SU-DHL-6 (cell line): Measurements from ENCODE around the gene AHRR.

Experiments used
- H2AFZ ChIP-seq: fragments of 200-600 bp; sonication (generic); 2 replicates; pipeline ENCODE4 v1.6.1; 2014; ENCODE audit warnings: low read depth, mild to moderate bottlenecking, moderate library complexity, mixed read lengths, antibody characterized with exemption, low read length; ENCODE audit not compliant: severe bottlenecking
- H3F3A ChIP-seq: fragments of 200-600 bp; shearing (Covaris generic); 2 replicates; pipeline ENCODE4 v1.6.0; 2016; ENCODE audit warnings: antibody characterized with exemption, mild to moderate bottlenecking; ENCODE audit not compliant: insufficient read depth
- H3K27ac ChIP-seq: fragments of 200-600 bp; sonication (generic); 2 replicates; pipeline ENCODE4 v1.5.1; 2016; ENCODE audit warnings: low read depth, mild to moderate bottlenecking, low read length, moderate library complexity, mixed read lengths
- H3K27me3 ChIP-seq: fragments of 200-600 bp; sonication (generic), shearing (Covaris generic); 2 replicates; pipeline ENCODE4 v1.6.0; 2014; ENCODE audit warnings: mild to moderate bottlenecking, low read length
- H3K36me3 ChIP-seq: fragments of 200-600 bp; sonication (generic); 2 replicates; pipeline ENCODE4 v1.6.1; 2014; ENCODE audit warnings: mild to moderate bottlenecking, low read length, mixed read lengths
- H3K4me2 ChIP-seq: fragments of 300-600, 200-600 bp; shearing (Covaris generic), sonication (generic); 2 replicates; pipeline ENCODE4 v1.6.0; 2014; ENCODE audit warnings: low read length, low read depth, mild to moderate bottlenecking; ENCODE audit not compliant: poor library complexity, severe bottlenecking
- H3K4me3 ChIP-seq: fragments of 200-600 bp; sonication (generic); 2 replicates; pipeline ENCODE4 v1.5.1; 2014; ENCODE audit warnings: antibody characterized with exemption, low read length, mild to moderate bottlenecking, mixed read lengths; ENCODE audit not compliant: insufficient read depth, poor library complexity, severe bottlenecking
- H3K79me2 ChIP-seq: fragments of 200-600 bp; sonication (generic); 2 replicates; pipeline ENCODE4 v1.6.1; 2014; ENCODE audit warnings: mild to moderate bottlenecking, low read length, moderate library complexity; ENCODE audit not compliant: insufficient read depth
- H3K9ac ChIP-seq: fragments of 200-600 bp; sonication (generic); 2 replicates; pipeline ENCODE4 v1.7.0; 2014; ENCODE audit warnings: mild to moderate bottlenecking, low read length
- H3K9me2 ChIP-seq: fragments of 200-600 bp; sonication (generic); replicated peaks from 2 replicates; pipeline ENCODE4 v1.6.1; 2014; ENCODE audit warnings: low read length; ENCODE audit not compliant: insufficient read depth
- H3K9me3 ChIP-seq: fragments of 200-600 bp; sonication (generic); 2 replicates; pipeline ENCODE4 v1.6.1; 2014; ENCODE audit warnings: low read length, mixed read lengths; ENCODE audit not compliant: insufficient read depth
- H4K20me1 ChIP-seq: fragments of 200-600 bp; sonication (generic); 2 replicates; pipeline ENCODE4 v1.6.1; 2014; ENCODE audit warnings: low read depth, mild to moderate bottlenecking, antibody characterized with exemption, low read length, moderate library complexity, mixed read lengths
- CTCF ChIP-seq: fragments of 200-600 bp; sonication (generic); IDR thresholded peaks from one replicate; pipeline ENCODE4 v1.5.1; 2017; ENCODE audit warnings: antibody characterized with exemption, mild to moderate bottlenecking, low read length, moderate library complexity; ENCODE audit not compliant: insufficient read depth, poor library complexity, severe bottlenecking
- EZH2phosphoT487 ChIP-seq: fragments of 200-600 bp; sonication (generic), shearing (Covaris generic); conservative IDR thresholded peaks from 2 replicates; pipeline ENCODE4 v1.6.1; 2018; ENCODE audit warnings: mild to moderate bottlenecking, antibody characterized with exemption, low read length, moderate library complexity, mixed read lengths

AHRR gene

GRCh38 chr5:474840-475661, 153.5 kb downstream of the AHRR start:
- Histone ChIP-seq H3K27me3 (no peaks in the 10 kb centered on the region), H2AFZ (no peak overlapping the region), H3K9ac (no peak overlapping the region; the same call in 1 of the 2 replicates), H3K4me2 (peak overlapping the region; percentile 29), H3K9me3 (no peaks in the 10 kb centered on the region), H3K79me2 (peaks cover 14% of the 10 kb centered on the region), H4K20me1 (no peaks in the 10 kb centered on the region), H3F3A (peaks cover 4% of the 10 kb centered on the region), H3K4me3 (no peak overlapping the region), H3K9me2 (no peaks in the 10 kb centered on the region), H3K27ac (no peak overlapping the region), H3K36me3 (no peaks in the 10 kb centered on the region)
- TF ChIP-seq EZH2phosphoT487 (no peak), CTCF (no peak)

GRCh38 chr5:475704-476101, 154.2 kb downstream of the AHRR start:
- Histone ChIP-seq H3K9me2 (no peaks in the 10 kb centered on the region), H4K20me1 (no peaks in the 10 kb centered on the region), H3F3A (peaks cover 4% of the 10 kb centered on the region), H3K36me3 (no peaks in the 10 kb centered on the region), H3K27me3 (no peaks in the 10 kb centered on the region), H2AFZ (no peak overlapping the region), H3K4me3 (no peak overlapping the region), H3K9ac (no peak overlapping the region), H3K27ac (no peak overlapping the region), H3K79me2 (peaks cover 14% of the 10 kb centered on the region), H3K4me2 (no peak overlapping the region), H3K9me3 (no peaks in the 10 kb centered on the region)
- TF ChIP-seq CTCF (no peak), EZH2phosphoT487 (no peak)

GRCh38 chr5:476102-476813, 154.7 kb downstream of the AHRR start:
- Histone ChIP-seq H2AFZ (no peak overlapping the region), H3K4me2 (no peak overlapping the region), H3K4me3 (no peak overlapping the region), H3K27ac (no peak overlapping the region), H3K9me2 (no peaks in the 10 kb centered on the region), H3K79me2 (peaks cover 14% of the 10 kb centered on the region), H3K9me3 (no peaks in the 10 kb centered on the region), H3K9ac (no peak overlapping the region), H3F3A (peaks cover 4% of the 10 kb centered on the region), H4K20me1 (no peaks in the 10 kb centered on the region), H3K36me3 (no peaks in the 10 kb centered on the region), H3K27me3 (no peaks in the 10 kb centered on the region)
- TF ChIP-seq EZH2phosphoT487 (no peak), CTCF (no peak)
